Nephron (organoid): ENCODE data around the gene MLXIPL.

Experiments used
- H3K27ac Mint-ChIP-seq, 3 experiments: 2 replicates each; pipeline ENCODE4 v1.8.0; 2020; ENCODE audit warnings: mixed read lengths in 3 of 3, mild to moderate bottlenecking in 2 of 3, moderate library complexity in 1 of 3
- H3K27me3 Mint-ChIP-seq: 2 replicates; pipeline ENCODE4 v1.8.0; 2021; ENCODE audit warnings: low read depth, mild to moderate bottlenecking, moderate library complexity, mixed read lengths
- H3K36me3 Mint-ChIP-seq: 2 replicates; pipeline ENCODE4 v1.8.0; 2020; ENCODE audit warnings: low read depth, mixed read lengths
- H3K4me1 Mint-ChIP-seq: 2 replicates; pipeline ENCODE4 v1.8.0; 2020; ENCODE audit warnings: mixed read lengths
- H3K4me3 Mint-ChIP-seq, 3 experiments: 2 replicates each; pipeline ENCODE4 v1.8.0; 2020; ENCODE audit warnings: mild to moderate bottlenecking in 3 of 3, mixed read lengths in 3 of 3, moderate library complexity in 2 of 3
- H3K9me3 Mint-ChIP-seq: 2 replicates; pipeline ENCODE4 v1.8.0; 2020; ENCODE audit warnings: mixed read lengths
- TF ChIP-seq, protein P1 (sequence below), 3 experiments: fragments of 200-600 bp; sonication (generic); IDR thresholded peaks; one replicate each; pipeline ENCODE4 v1.5.0; 2021; ENCODE audit warnings: antibody characterized with exemption in 3 of 3; ENCODE audit not compliant: unreplicated experiment in 3 of 3

MLXIPL gene

DNA sequence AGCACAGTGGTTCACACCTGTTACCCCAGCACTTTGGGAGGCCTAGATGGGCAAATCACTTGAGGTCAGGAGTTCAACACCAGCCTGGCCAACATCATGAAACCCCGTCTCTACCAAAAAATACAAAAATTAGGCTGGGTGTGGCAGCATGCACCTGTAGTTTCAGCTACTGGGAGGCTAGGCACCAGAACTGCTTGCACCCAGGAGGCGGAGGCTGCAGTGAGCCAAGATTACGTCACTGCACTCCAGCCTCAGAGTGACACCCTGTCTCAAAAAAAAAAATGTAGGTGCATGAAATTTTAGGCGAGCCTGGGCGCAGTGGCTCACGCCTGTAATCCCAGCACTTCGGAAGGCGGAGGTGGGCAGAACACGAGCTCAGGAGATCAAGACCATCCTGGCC, 76.5 kb downstream of the MLXIPL start:
- H3K27me3 Mint-ChIP-seq, result no peaks in the 10 kb centered on the region
- TF ChIP-seq, protein P1, sequence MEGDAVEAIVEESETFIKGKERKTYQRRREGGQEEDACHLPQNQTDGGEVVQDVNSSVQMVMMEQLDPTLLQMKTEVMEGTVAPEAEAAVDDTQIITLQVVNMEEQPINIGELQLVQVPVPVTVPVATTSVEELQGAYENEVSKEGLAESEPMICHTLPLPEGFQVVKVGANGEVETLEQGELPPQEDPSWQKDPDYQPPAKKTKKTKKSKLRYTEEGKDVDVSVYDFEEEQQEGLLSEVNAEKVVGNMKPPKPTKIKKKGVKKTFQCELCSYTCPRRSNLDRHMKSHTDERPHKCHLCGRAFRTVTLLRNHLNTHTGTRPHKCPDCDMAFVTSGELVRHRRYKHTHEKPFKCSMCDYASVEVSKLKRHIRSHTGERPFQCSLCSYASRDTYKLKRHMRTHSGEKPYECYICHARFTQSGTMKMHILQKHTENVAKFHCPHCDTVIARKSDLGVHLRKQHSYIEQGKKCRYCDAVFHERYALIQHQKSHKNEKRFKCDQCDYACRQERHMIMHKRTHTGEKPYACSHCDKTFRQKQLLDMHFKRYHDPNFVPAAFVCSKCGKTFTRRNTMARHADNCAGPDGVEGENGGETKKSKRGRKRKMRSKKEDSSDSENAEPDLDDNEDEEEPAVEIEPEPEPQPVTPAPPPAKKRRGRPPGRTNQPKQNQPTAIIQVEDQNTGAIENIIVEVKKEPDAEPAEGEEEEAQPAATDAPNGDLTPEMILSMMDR (IDR thresholded peaks at IDR 0.05; ENCODE audit: unreplicated experiment in 3 of 3), result no peak
- peaks cover 46% of the 10 kb centered on the region for H3K36me3 Mint-ChIP-seq

DNA sequence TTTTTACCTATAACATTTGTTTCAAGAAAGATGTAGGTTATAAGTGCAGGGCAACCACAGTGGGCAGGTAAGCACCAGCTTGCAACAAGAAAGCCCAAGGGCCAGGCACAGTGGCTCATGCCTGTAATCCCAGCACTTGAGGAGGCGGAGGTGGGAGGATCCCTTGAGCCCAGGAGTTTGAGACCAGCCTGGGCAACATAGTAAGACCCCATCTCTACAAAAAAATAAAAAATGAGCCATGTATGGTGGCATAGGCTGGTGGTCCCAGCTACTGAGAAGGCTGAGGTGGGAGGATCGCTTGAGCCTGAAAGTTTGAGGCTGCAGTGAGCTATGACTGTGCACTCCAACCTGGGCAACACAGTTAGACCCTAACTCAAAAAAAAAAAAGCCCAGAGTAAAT, 79.6 kb downstream of the MLXIPL start:
- peaks cover 56% of the 10 kb centered on the region for H3K36me3 Mint-ChIP-seq
- H3K27me3 Mint-ChIP-seq, result no peaks in the 10 kb centered on the region
- H3K27ac Mint-ChIP-seq, result no peak overlapping the region

More for the DNA sequence above, 76.5 kb downstream of the MLXIPL start:
- Mint-ChIP-seq H3K9me3 (no peaks in the 10 kb centered on the region), H3K27ac (no peak overlapping the region), H3K4me3 (no peak overlapping the region), H3K4me1 (no peaks in the 10 kb centered on the region)

More for the DNA sequence above, 79.6 kb downstream of the MLXIPL start:
- Mint-ChIP-seq H3K4me3 (no peak overlapping the region), H3K4me1 (no peaks in the 10 kb centered on the region), H3K9me3 (no peaks in the 10 kb centered on the region)
- TF ChIP-seq, protein P1 (IDR thresholded peaks at IDR 0.05; ENCODE audit: unreplicated experiment in 3 of 3), result no peak
